Measurements from ENCODE around the gene TRIM48.
"Not testable (repeated sequence)": the region's sequence is repeated elsewhere in the genome, so short reads cannot be mapped to it uniquely, and the experiment has no call there.

Gene TRIM48

DNA sequence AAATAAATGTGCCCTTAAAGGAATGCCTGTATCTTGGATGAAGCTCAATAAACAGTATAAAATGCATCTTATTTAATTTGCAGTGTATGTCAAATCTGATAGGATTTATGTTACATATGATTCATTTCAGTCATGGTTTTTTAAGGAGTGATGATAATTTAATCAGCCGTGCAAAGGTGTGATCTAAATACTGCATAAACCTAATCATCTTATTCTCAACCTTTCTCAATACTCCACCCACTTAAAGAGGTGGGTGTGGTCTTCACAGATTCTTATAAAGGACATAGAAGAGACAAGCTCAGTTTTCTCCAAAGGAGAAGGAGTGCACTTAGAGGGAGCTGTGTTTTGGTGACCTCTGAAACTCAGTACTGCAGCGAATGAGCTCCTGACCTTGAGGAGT lies at the start of gene TRIM48:
TRIM48 (plus strand) TSS at position 301 of the 400 bp plus-strand sequence. CDS start 113 bp downstream, outside the sequence.
- not testable (repeated sequence) for DNase-seq

DNA sequence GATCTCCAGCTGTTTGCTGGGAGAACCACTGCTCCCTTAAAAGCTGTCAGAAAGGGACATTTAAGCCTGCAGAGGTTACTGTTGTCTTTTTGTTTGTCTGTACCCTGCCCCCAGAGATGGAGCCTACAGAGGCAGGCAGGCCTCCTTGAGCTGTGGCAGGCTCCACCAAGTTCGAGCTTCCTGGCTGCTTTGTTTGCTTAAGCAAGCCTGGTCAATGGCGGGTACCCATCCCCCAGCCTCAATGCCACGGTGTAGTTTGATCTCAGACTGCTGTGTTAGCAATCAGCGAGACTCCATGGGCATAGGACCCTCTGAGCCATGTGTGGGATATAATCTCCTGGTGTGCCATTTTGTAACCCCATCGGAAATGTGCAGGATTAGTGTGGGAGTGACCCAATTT lies 23.6 kb upstream of the TRIM48 start:
- DNase-seq, result not testable (repeated sequence)

DNA sequence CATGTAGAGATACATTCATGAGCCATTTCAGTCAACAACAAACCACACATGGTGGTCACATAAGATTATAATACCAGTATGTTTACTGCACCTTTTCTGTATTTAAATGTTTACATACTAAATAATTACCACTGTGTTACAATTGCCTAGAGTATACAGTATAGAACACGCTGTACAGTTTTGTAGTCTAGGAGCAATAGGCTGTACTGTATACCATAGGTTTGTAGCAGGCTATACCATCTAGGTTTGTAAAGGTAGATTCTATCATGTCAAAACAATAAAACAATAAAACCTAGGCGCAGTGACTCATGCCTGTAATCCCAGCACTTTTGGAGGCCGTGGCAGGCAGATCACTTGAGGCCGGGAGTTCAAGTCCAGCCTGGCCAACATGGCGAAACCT lies 1.1 kb downstream of the TRIM48 start:
- no peak for DNase-seq

Data from NCI-H526 treated with DMSO at 0.1 percent for 48 hours (cell line).